ENCODE data around the gene KCTD12.

DNA sequence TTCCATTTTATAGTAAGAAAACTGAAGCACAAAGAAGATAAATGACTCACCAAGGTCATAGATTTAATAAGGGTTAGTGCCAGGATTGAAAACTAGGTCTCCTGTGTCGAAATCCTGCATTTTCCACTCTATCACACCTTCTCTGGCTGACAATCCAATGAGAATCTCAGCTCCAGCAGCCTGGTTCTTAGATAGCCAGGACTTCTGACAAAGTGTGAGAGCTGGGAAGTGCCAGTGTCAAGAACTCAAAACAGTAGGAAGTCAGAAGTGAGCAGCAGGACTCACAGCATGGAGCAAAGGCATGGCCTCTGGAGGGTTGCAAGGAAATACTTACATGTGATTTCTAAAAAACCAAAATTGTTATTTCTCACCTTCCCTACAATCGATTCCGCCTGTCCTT lies 24.3 kb downstream of the KCTD12 start:
- TF ChIP-seq, protein P1, sequence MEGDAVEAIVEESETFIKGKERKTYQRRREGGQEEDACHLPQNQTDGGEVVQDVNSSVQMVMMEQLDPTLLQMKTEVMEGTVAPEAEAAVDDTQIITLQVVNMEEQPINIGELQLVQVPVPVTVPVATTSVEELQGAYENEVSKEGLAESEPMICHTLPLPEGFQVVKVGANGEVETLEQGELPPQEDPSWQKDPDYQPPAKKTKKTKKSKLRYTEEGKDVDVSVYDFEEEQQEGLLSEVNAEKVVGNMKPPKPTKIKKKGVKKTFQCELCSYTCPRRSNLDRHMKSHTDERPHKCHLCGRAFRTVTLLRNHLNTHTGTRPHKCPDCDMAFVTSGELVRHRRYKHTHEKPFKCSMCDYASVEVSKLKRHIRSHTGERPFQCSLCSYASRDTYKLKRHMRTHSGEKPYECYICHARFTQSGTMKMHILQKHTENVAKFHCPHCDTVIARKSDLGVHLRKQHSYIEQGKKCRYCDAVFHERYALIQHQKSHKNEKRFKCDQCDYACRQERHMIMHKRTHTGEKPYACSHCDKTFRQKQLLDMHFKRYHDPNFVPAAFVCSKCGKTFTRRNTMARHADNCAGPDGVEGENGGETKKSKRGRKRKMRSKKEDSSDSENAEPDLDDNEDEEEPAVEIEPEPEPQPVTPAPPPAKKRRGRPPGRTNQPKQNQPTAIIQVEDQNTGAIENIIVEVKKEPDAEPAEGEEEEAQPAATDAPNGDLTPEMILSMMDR (IDR thresholded peaks at IDR 0.05) = no peak
- no peak for TF ChIP-seq POLR2A (IDR thresholded peaks at IDR 0.05)

Measured in Peyer's patch (tissue), 4 donors.